HG03095 (cell line): ENCODE data around the gene FBXO9.
A peak's percentile ranks its signal among the peaks of the same experiment; 100 is the strongest.

Source experiments
- ATAC-seq: cut with Tn5 transposase; IDR thresholded peaks from one replicate; pipeline ENCODE4 v1.9.1; 2021; ENCODE audit warnings: moderate library complexity; ENCODE audit not compliant: unreplicated experiment

The FBXO9 gene

GRCh38 chr6:53065266-53066076 lies at the start of gene FBXO9:
TSS of gene FBXO9 (plus strand) at chr6:53065404. CDS start at chr6:53065790, 386 bp downstream.
- peak; percentile 45 for ATAC-seq

DNA sequence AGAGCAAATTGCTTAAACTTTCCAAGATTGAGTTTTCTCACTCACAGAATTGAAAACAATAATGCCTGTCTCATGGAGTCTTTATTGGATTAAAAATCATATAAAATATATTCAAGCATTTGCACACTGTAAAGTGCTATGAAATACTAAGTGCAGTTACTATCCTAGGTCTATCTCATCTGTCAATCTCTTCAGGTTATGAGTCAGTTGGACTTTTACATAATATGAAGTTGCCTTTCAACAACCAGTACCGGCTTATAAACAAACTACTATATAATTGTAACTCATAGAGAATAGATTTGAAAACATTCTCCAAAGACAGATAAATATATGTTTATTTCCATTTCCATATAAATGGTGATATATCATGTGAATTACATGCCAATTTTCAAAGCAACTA lies 49.7 kb upstream of the FBXO9 start:
- no peak for ATAC-seq

DNA sequence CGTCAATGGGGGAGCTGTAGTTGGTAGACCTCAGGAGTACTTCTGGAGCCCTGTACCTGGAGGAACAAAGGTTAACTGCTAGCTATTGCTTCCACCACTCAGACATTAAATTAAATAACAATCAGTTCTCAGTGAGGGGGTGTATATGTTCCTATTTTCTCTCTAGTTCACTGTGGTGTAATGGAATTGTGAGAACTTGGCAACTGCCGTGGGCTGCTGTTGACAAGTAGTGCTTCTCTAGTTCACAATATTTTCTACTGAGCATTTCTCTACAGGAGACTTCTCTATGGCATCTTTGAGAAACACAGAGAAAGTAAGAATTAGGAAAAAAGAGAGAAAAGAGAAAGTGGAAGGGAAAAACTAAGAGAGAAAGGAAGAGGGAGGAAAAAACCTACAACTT lies 46.8 kb upstream of the FBXO9 start:
- no peak for ATAC-seq

GRCh38 chr6:53020005-53020744 lies 45.0 kb upstream of the FBXO9 start:
- ATAC-seq = no peak

DNA sequence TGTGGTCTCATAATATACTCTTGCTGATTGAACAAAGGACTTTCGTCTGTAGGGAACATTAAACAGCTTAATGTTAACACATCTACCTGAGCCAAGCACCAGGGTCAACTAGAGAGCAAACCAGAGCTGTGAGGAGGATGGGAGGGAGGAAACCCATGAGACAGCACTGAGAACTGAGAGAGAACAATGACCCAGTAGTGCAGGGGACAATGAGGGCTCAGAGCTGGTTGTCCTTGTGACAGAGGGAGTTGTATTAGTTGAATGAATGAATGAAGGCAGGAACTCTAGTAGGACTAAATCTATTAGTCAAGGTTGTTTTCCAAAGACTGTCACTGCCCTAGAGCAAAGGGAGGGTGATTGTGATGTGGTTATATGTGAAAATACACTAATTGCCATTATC lies 41.9 kb upstream of the FBXO9 start:
- no peak for ATAC-seq

DNA sequence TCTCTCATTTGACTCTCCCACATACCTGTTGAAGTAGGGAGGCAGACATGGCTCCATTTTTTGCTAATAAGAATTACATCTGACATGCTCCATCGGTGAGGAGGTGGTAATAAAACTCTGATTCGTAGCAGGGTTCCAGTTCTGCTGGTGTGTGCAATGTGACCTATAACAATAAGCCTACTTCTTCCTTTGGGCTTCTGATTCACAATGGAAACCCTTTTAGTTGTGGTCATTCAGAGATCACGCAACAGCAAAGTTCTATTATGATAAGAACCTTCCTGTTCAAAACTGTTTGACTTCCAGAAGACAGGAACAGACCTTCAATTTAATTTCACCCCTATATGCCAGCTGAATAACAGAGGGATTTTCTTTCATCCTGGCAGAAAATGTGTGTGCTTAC lies 38.7 kb upstream of the FBXO9 start:
- no peak for ATAC-seq

DNA sequence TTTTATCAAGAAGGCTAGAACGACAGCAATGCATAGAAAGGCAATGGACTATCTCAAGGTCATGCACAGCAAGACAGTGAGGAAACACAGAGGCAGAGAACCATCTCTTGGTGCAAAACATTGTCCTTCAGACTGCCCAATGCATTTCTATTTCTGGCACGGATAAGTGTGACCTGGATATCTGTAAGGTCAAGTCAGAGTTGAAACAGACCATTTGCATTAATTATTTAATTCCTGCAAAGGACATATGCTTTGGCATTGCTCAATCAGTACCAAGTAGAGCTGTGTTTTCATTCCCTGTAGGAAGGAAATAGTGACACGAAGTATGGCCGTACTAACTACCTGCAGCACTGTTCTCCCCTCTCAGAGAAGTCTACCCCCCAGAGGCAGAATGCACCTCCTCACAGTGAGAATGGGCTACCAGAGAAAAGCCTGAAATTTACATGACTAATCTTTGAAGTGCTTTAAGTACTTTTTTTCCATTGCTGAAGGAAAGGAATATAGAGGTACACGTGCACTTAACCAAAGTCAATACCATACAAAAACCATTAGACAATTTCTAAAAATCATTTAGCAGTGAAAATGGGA lies 38.0 kb upstream of the FBXO9 start:
- no peak for ATAC-seq

DNA sequence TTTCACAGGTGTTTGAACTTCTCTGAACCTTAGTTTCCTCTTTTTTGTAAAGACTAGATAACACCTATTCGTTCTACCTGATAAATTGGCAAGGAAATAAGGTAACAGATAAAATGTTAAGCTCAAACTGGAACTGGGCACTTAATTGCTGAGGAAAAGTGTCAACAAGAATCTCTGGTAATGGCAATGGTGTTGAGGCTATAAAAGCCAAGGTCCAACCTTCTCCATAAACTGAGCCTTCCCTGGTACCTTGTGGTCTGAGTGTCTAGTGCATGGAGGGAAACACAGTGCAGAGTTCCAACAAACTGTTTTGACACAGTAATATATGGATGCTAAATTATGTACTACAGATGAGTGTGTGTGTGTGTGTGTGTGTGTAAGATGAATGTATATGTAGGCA lies 36.7 kb upstream of the FBXO9 start:
- no peak for ATAC-seq

- ATAC-seq = no peak
Measured at GRCh38 chr6:53029257-53029656, 35.9 kb upstream of the FBXO9 start.

- ATAC-seq = no peak
Measured at GRCh38 chr6:53029761-53030160, 35.4 kb upstream of the FBXO9 start.

GRCh38 chr6:53031281-53031680 lies 33.9 kb upstream of the FBXO9 start:
- ATAC-seq = no peak

DNA sequence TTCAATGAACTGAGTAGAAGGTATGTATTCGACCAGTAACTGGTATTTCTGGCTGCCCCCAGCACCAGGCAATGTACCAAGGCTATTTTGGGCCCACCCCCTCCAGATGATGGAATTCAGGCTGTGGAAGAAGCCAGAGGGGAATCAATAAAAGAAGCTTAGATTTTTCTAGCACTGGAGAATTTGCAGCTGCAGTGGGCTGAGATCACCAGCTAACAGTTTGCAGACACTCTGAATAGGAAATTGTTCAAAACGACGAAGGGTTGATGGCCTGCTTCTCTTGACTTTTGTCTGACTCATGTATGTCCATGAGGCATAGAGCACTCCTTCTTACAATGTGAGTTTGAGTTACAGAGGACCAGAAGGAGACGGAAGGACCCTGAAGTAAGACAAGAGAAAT lies 32.4 kb upstream of the FBXO9 start:
- no peak for ATAC-seq

DNA sequence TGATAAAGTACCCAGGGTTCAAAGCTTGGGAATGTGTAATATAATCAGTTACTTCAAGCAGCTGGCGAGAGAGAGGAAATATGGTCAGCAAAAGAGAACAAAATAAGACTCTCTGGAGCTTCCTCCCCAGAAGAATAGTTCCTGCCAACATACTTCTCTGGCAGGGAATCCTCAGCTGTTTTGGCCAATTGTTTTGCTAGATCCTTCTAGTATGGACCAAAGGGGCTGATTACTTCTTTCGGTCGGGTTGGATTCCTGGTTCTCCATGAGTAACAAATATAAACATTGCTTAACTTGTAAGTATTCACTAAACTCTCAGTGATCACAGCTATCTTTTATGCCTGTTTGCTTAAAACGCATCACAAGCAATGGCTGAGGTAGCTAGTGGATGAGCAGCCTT lies 31.4 kb upstream of the FBXO9 start:
- no peak for ATAC-seq

GRCh38 chr6:53035549-53036213 lies 29.5 kb upstream of the FBXO9 start:
- ATAC-seq = no peak

- no peak for ATAC-seq
Measured at GRCh38 chr6:53038141-53038540, 27.1 kb upstream of the FBXO9 start.

- no peak for ATAC-seq
Measured at GRCh38 chr6:53038596-53038995, 26.6 kb upstream of the FBXO9 start.

DNA sequence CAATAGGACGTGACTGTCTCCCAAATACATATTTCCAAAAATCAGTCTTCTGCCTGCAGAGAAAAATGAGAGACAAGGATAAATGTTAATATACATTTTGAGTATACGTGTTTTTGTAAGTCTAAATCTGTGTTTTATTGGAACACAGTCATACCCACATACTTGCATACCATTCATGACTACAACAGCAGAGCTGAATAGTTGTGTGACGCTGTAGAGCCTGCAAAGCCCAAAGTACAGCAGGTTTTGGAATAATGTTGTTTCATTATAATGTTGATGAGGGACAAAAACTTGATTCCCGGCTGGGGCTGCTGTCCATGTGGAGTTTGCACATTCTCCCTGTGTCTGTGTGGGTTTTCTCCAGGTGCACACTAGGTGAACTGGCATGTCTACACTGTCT lies 23.8 kb upstream of the FBXO9 start:
- no peak for ATAC-seq

- no peak for ATAC-seq
Measured at GRCh38 chr6:53042112-53042511, 23.1 kb upstream of the FBXO9 start.

GRCh38 chr6:53043581-53043980 lies 21.6 kb upstream of the FBXO9 start:
- no peak for ATAC-seq

DNA sequence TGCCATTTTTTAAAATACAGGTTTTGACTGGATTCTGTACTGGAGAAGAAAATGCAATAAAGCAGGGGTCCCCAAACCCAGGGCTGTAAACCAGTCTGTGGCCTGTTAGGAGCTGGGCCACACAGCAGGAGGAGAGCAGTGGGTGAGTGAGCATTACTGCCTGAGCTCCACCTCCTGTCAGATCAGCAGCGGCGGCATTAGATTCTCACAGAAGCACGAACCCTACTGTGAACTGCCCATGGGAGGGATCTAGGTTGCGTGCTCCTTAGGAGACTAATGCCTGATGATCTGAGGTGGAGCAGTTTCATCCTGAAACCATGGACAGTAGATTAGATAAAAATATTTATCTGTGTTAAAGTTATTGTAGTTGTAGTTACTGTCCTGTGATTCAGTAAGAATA lies 21.1 kb upstream of the FBXO9 start:
- no peak for ATAC-seq

- ATAC-seq = no peak
Measured at GRCh38 chr6:53044572-53044971, 20.6 kb upstream of the FBXO9 start.
